Activated CD8-positive, alpha-beta memory T cell treated with anti-CD3 and anti-CD28 coated beads for 1 hour (primary cell): Measurements from ENCODE around the gene EPHA4.

Experiments used
- DNase-seq, 2 donors: peaks; one replicate each; pipeline ENCODE4 v3.0.0-alpha.2; 2020; ENCODE audit warnings: low read depth in 1 of 2; ENCODE audit errors: extremely low read depth in 1 of 2

EPHA4 gene

GRCh38 chr2:221572219-221572820, at the start of gene EPHA4:
EPHA4 (minus strand) TSS chr2:221572304; CDS start chr2:221572248, 56 bp downstream.
- peak; percentile 42 to 79 for DNase-seq

GRCh38 chr2:221618007-221618406, 45.9 kb upstream of the EPHA4 start:
- no peak for DNase-seq

- DNase-seq, result no peak
These were observed 44.5 kb upstream of the EPHA4 start for GRCh38 chr2:221616561-221616960.

DNA sequence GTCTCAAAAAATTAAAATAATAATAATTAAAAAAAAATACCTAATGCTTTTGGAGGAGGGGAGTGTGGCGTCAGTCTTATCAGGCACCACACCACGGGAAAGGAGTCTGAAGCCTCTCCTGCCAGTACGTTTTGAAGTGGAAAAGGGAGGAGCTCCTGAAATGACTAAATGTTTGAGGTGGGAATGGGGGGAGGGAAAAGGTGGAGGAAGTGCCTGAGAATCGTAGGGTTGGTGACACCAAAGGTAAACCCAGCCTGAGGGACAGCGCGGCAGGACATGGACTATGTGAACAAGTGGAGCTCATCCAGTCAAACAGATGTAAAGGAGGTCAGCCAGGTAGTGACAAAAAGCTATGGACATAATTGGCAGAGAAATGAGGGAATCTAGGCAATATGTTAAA, 42.2 kb upstream of the EPHA4 start:
- no peak for DNase-seq

DNA sequence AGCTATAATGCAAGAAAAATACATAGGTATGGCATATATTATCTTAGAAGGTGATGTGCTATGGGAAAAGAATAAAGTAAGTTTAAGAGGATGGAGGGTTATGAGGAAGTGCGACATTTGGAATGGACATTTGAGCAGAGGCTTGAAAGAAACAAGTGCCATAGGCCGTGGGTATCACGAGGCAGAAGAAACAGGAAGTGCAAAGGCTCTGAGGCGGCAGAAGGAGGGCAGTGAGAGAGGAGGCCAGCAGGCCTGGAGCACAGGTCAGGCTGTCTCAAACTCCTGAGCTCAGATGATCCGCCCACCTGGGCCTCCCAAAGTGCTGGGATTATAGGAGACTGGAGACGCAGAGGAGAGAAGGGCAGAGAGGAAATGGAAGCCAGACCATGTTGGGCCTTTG, 40.7 kb upstream of the EPHA4 start:
- no peak for DNase-seq

DNA sequence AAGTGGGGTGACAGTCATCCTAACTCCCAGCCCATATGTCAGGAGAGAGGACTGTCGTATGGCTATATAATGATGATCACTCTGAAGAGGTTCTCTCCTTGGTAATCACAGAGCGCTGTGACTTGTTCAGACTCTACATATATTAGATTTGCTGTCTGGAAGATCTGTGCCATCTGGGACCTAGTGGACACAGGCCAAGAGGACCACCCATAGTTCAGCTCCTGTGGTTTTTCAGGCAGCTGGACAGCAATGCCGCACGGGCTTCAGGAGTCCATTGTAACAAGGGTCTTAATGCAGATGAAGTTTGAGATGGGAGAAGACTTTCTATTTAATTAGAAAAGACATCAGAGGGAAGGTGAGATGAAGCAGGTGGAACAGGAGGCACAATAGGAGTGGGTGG, 40.1 kb upstream of the EPHA4 start:
- no peak for DNase-seq

DNA sequence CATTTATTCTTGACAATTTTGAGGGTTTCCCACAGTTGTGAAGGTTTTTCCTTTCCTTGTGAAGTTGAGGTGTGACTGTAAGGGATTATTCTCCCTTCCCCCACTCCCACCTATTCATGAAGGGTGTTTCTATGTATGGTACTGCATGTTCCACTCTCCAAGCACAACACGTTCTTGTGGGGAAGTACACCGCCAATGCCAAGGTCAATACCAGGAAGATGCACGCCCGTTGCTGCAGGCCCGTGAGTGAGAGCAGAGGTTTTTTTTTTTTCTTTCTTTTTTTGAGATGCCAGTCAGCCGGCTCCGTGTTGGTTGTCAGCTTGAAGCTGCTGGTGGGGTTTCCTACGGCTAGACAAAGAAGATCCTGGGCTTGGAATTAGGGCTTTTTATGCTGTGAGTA, 38.6 kb upstream of the EPHA4 start:
- DNase-seq, result no peak

GRCh38 chr2:221610255-221610654, 38.2 kb upstream of the EPHA4 start:
- no peak for DNase-seq

GRCh38 chr2:221608442-221608841, 36.3 kb upstream of the EPHA4 start:
- DNase-seq, result no peak

- DNase-seq, result no peak
These were observed 34.3 kb upstream of the EPHA4 start for GRCh38 chr2:221606424-221606823.

GRCh38 chr2:221605751-221606240, 33.7 kb upstream of the EPHA4 start:
- no peak for DNase-seq

- DNase-seq, result no peak
These were observed 30.8 kb upstream of the EPHA4 start for GRCh38 chr2:221602938-221603337.

DNA sequence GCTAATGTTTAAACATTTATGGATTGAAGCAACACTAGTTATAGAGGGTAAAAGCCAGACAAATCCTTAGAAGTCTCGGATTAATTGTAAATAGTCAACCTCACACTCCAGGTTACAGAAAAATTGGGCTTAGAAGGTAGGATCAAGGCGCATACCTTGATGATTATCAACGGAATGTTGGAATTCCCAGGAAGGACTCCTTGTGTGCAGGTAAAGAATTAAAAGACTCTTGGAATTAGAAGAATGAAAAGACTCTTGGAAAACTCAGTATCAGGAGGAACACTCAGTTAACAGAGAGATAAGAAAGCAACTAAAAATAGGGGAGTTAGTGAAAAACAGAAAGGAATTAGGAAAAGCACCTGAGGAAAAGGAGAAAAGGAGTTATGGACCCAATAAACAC, 29.3 kb upstream of the EPHA4 start:
- DNase-seq, result no peak

GRCh38 chr2:221600388-221600787, 28.3 kb upstream of the EPHA4 start:
- DNase-seq, result no peak

GRCh38 chr2:221596192-221596591, 24.1 kb upstream of the EPHA4 start:
- DNase-seq, result no peak

DNA sequence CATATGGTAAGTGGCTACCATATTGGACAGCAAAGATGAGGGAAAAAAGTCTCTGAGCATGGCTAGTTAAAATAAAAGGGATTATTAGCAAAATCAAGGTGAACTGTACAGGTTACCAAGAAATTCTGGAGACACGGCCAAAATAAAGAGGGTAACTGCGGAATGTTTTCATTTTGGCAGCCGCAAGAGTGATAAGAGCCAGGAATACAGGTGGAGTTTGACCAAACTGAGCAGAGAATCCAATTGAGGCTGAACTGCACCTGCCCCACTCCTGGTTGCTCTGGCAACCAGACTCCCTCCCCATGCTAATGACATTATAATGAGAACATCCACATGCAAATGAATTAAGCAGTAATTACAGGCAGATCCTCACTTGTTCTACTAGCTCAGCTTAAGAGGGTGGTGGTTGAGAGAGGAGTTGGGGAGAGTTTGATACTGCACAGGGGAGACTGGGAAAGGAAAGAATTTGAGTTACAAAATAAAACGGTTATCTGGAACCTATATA, 18.8 kb upstream of the EPHA4 start:
- no peak for DNase-seq

DNA sequence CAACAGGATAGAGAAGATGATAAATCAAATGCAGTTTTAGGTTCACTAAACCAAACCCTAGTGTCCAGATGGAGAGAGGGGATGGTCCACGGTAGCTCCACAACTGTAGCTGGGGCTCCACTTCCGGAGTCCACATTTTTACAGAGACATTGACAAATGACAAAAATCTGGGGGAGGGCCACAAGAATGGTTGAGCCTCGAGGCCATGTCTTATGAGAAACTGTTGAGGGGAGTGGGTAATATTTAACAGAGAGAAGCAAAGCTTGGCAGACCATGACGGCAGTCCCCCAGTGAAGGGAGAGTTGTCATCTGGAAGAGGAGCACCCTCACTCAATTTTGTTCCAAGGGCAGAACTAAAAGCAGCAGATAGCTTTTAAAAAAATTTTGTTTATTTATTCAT, 17.6 kb upstream of the EPHA4 start:
- DNase-seq, result no peak

DNA sequence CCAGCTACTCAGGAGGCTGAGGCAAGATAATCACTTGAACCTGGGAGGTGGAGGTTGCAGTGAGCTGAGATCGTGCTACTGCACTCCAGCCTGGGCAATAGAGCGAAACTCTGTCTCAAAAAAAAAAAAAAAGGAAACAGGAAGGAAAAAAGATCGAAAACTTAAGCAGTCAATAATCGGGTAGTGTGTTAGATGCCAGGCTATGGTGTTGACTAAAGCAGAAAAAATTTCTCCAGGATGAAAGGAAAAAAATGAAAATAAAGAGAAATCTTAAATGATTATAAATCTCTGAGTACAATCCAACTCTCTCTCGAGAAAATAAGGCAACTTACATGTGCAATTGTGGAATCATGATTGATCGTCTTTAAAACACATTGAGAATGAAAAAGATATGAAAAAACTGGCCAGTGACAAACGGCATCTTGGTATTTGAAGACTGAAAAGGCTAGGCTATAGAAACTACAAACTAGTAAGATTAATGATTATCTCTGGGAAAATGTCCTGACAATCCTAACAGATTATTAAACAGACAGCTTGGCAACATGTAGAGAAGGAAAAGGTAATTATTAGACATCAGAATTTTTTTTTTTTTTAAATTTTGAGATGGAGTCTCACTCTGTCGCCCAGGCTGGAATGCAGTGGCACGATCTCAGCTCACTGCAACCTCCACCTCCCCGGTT, 16.3 kb upstream of the EPHA4 start:
- DNase-seq, result no peak

DNA sequence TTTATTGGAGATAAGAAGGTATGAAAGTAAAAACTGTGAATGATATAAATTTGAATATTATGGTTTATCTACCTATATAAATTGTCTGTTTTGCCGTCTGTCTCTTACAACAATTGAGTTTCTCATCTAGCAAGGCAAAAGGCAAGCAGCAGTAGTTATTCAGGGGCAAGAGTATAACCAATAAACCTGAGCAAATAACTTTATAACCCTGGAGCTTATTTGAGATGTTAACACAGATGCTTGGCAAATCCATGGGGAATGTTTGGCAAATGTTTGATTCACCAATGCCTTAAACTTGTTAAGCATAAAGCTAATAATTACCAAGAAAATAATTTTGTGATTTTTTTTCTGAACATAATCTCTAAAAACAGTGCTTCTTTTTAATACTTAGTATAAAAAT, 9.9 kb upstream of the EPHA4 start:
- no peak for DNase-seq

GRCh38 chr2:221574231-221574570, 2.1 kb upstream of the EPHA4 start:
- no peak for DNase-seq

GRCh38 chr2:221573430-221574230, 1.5 kb upstream of the EPHA4 start:
- peak; percentile 49 to 73 for DNase-seq
